ENCODE measurements around the gene ZNF665. TPM values are rescaled to one million over a fixed set of nuclear protein-coding genes. Genes with fewer than 3 reads are reported as not detected.
A peak's percentile ranks its signal among the peaks of the same experiment; 100 is the strongest.
"Not testable (repeated sequence)": the region's sequence is repeated elsewhere in the genome, so short reads cannot be mapped to it uniquely, and the experiment has no call there.

ZNF665 gene
- total and polyA plus RNA-seq, 4 donors = 0.09 to 1.0 (median 0.40) TPM

DNA sequence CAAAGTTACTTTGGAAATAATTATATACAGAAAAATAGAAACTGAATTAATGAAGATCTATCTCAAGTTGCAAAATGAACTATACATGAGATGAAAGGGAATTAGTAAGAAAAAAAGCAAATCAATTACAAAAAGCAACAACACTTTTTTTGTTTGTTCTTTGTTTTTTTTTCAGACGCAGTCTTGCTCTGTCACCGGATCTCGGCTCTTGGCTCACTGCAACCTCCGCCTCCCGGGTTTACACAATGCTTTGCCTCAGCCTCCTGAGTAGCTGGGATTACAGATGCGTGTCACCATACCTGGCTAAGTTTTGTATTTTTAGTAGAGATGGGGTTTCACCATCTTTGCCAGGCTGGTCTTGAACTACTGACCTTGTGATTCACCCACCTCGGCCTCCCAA, 62.7 kb downstream of the ZNF665 start:
- Histone ChIP-seq H3K4me3 (ENCODE audit: low read depth in 1 of 3, low read length in 3 of 3) (no peak overlapping the region), H3K27ac (ENCODE audit: low read depth in 1 of 2, low read length in 2 of 2) (no peak overlapping the region), H3K36me3 (ENCODE audit: control insufficient read depth in 4 of 4, insufficient read depth in 3 of 4, low read depth in 1 of 4, low read length in 3 of 4) (no peaks in the 10 kb centered on the region), H3K9me3 (ENCODE audit: control insufficient read depth in 4 of 4, low read length in 3 of 4) (peaks cover 0 to 11% (median 6%) of the 10 kb centered on the region in 4 donors), H3K27me3 (ENCODE audit: control insufficient read depth in 4 of 4, insufficient read depth in 4 of 4, low read length in 3 of 4) (no peaks in the 10 kb centered on the region), H3K9ac (ENCODE audit: low read depth in 1 of 2, low read length in 2 of 2) (no peak overlapping the region), H3K4me1 (ENCODE audit: control insufficient read depth in 4 of 4, insufficient read depth in 4 of 4, low read length in 3 of 4) (peaks cover 0 to 2% (median 0%) of the 10 kb centered on the region in 4 donors)
- 50% methylated on average over 7 of the region's 7 CpGs for whole genome bisulfite sequencing
- no peak for DNase-seq (ENCODE audit: low spot score)
- TF ChIP-seq YY1 (IDR thresholded peaks at IDR 0.05) (no peak), SP1 (IDR thresholded peaks at IDR 0.05) (no peak), RXRA (IDR thresholded peaks at IDR 0.05) (no peak), HNF4A (conservative IDR thresholded peaks at IDR 0.05) (no peak), FOXA2 (IDR thresholded peaks at IDR 0.05) (no peak), EGR1 (IDR thresholded peaks at IDR 0.05; ENCODE audit: low read depth in 2 of 2) (no peak), FOXA1 (IDR thresholded peaks at IDR 0.05) (no peak), GABPA (IDR thresholded peaks at IDR 0.05 in 1 of 2, conservative IDR thresholded peaks at IDR 0.05 in 1 of 2) (no peak)
- TF ChIP-seq, protein P1, sequence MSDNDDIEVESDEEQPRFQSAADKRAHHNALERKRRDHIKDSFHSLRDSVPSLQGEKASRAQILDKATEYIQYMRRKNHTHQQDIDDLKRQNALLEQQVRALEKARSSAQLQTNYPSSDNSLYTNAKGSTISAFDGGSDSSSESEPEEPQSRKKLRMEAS (IDR thresholded peaks at IDR 0.05) = no peak
- TF ChIP-seq, protein P2, sequence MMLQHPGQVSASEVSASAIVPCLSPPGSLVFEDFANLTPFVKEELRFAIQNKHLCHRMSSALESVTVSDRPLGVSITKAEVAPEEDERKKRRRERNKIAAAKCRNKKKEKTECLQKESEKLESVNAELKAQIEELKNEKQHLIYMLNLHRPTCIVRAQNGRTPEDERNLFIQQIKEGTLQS (IDR thresholded peaks at IDR 0.05) = no peak
- TF ChIP-seq, protein P3, sequence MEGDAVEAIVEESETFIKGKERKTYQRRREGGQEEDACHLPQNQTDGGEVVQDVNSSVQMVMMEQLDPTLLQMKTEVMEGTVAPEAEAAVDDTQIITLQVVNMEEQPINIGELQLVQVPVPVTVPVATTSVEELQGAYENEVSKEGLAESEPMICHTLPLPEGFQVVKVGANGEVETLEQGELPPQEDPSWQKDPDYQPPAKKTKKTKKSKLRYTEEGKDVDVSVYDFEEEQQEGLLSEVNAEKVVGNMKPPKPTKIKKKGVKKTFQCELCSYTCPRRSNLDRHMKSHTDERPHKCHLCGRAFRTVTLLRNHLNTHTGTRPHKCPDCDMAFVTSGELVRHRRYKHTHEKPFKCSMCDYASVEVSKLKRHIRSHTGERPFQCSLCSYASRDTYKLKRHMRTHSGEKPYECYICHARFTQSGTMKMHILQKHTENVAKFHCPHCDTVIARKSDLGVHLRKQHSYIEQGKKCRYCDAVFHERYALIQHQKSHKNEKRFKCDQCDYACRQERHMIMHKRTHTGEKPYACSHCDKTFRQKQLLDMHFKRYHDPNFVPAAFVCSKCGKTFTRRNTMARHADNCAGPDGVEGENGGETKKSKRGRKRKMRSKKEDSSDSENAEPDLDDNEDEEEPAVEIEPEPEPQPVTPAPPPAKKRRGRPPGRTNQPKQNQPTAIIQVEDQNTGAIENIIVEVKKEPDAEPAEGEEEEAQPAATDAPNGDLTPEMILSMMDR (IDR thresholded peaks at IDR 0.05; ENCODE audit: low read depth, low read length, missing input control) = no peak

DNA sequence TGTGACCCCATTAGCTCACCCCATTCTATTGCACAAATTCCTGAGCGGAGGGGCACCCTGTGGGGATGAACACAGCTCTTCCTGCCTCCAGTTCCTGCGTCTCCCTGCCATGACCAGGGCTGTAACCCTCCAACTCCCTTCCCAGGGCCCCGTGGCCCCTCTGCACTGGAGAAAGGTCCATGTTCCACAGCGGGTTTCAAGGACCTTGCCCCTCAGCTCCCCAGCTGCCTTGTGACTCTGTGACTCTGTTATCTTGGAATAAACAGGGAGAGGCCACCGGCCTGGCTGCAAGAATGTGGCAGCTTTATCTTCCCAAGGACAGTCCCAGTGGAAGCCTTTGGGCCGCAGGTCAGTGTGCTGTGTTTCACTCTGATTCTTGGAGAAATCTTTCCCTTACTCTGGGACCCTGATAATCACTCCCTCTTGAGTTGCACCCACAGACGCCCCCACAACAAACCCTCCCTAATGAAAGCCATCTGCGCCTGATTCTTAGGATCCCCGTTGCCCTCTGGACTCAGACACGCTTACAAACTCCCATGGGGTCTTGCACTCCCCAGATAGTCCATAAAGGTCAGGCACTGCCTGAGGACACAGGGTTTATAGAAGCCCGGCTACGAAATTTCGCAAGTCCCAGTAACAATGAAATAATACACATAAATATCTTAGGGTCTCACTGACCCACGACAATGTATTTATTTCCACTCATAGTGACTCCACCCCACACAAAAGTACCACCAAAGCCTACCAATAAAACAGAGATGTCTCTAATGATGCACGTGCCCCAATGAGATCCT, 66.2 kb downstream of the ZNF665 start:
- not testable (repeated sequence) for H3K27ac ChIP-seq (ENCODE audit: low read depth in 1 of 2, low read length in 2 of 2)
- WGBS = 39% methylated on average over 8 of the region's 15 CpGs

DNA sequence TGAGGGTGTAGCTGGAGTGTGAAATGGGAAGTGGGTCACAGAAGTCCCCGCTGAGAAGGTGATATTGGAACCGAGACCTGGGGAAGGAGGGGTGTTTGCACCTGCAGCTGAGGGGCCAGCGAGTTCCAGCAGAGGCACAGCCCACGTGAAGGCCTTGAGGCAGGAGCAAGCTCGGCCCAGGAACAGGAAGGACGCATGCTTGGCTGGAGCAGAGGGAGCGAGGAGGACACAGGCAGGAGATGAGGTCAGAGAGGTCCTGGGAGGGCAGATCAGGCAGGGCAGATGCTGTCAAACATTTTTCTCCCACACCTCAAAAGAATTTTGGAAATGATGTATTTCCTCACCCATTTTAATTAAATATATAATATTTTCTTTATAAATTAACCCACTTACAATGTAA, 69.8 kb downstream of the ZNF665 start:
- H3K27ac ChIP-seq (ENCODE audit: low read depth in 1 of 2, low read length in 2 of 2) = no peak overlapping the region
- H3K4me3 ChIP-seq (ENCODE audit: low read depth in 1 of 3, low read length in 3 of 3) = no peak overlapping the region
- H3K36me3 ChIP-seq (ENCODE audit: control insufficient read depth in 4 of 4, insufficient read depth in 3 of 4, low read depth in 1 of 4, low read length in 3 of 4) = no peaks in the 10 kb centered on the region
- H3K9me3 ChIP-seq (ENCODE audit: control insufficient read depth in 4 of 4, low read length in 3 of 4) = peaks cover 3 to 10% (median 4%) of the 10 kb centered on the region in 4 donors
- no peak for TF ChIP-seq FOXA2 (IDR thresholded peaks at IDR 0.05)
- TF ChIP-seq NR2F2 (IDR thresholded peaks at IDR 0.05) = peak; percentile 52
- no peaks in the 10 kb centered on the region for H3K4me1 ChIP-seq (ENCODE audit: control insufficient read depth in 4 of 4, insufficient read depth in 4 of 4, low read length in 3 of 4)
- WGBS = 84% methylated on average over 7 of the region's 7 CpGs
- no peak for DNase-seq (ENCODE audit: low spot score)
- H3K9ac ChIP-seq (ENCODE audit: low read depth in 1 of 2, low read length in 2 of 2) = no peak overlapping the region
- H3K27me3 ChIP-seq (ENCODE audit: control insufficient read depth in 4 of 4, insufficient read depth in 4 of 4, low read length in 3 of 4) = no peaks in the 10 kb centered on the region

More for the DNA sequence above, 66.2 kb downstream of the ZNF665 start:
- not testable (repeated sequence) for H3K27me3 ChIP-seq (ENCODE audit: control insufficient read depth in 4 of 4, insufficient read depth in 4 of 4, low read length in 3 of 4); H3K9me3 ChIP-seq (ENCODE audit: control insufficient read depth in 4 of 4, low read length in 3 of 4); H3K4me1 ChIP-seq (ENCODE audit: control insufficient read depth in 4 of 4, insufficient read depth in 4 of 4, low read length in 3 of 4); H3K4me3 ChIP-seq (ENCODE audit: low read depth in 1 of 3, low read length in 3 of 3); H3K9ac ChIP-seq (ENCODE audit: low read depth in 1 of 2, low read length in 2 of 2); DNase-seq (ENCODE audit: low spot score); H3K36me3 ChIP-seq (ENCODE audit: control insufficient read depth in 4 of 4, insufficient read depth in 3 of 4, low read depth in 1 of 4, low read length in 3 of 4)

Other genes starting within 250 kb of the ZNF665 start
- gene ZNF816, start 230.5 kb downstream of the ZNF665 start, total RNA-seq = 1 to 10 TPM; 2.1 to 6.5 TPM
- gene ZNF816, start 230.5 kb downstream of the ZNF665 start, polyA plus RNA-seq = 1 to 10 TPM in 1 of 2 donors, under 1 TPM in 1; 0.93 to 1.3 TPM
- gene ERVV-1, start 179.4 kb downstream of the ZNF665 start, total RNA-seq = not detected
- gene ERVV-1, start 179.4 kb downstream of the ZNF665 start, polyA plus RNA-seq = not detected
- not detected for gene ERVV-2, start 148.6 kb downstream of the ZNF665 start, total RNA-seq
- not detected for gene ERVV-2, start 148.6 kb downstream of the ZNF665 start, polyA plus RNA-seq
- gene ZNF160, start 89.9 kb downstream of the ZNF665 start, total RNA-seq = 10 to 100 TPM in 1 of 2 donors, 1 to 10 TPM in 1; 9.2 to 30.1 TPM
- 1 to 10 TPM; 6.3 to 6.7 TPM for gene ZNF160, start 89.9 kb downstream of the ZNF665 start, polyA plus RNA-seq
- gene ZNF415, start 60.4 kb downstream of the ZNF665 start, total RNA-seq = 1 to 10 TPM; 1.3 to 2.4 TPM
- gene ZNF415, start 60.4 kb downstream of the ZNF665 start, polyA plus RNA-seq = 1 to 10 TPM in 1 of 2 donors, under 1 TPM in 1; 0.65 to 1.1 TPM
- gene ZNF347, start 34.3 kb downstream of the ZNF665 start, total RNA-seq = 1 to 10 TPM; 2.9 to 4.8 TPM
- under 1 TPM; 0.55 to 0.83 TPM for gene ZNF347, start 34.3 kb downstream of the ZNF665 start, polyA plus RNA-seq
- gene ZNF677, start 61.5 kb upstream of the ZNF665 start, total RNA-seq = 1 to 10 TPM; 1.8 to 6.8 TPM
- 1 to 10 TPM; 1.0 to 1.1 TPM for gene ZNF677, start 61.5 kb upstream of the ZNF665 start, polyA plus RNA-seq
- not detected for gene VN1R2, start 64.9 kb upstream of the ZNF665 start, total RNA-seq
- not detected for gene VN1R2, start 64.9 kb upstream of the ZNF665 start, polyA plus RNA-seq
- gene VN1R4, start 74.4 kb upstream of the ZNF665 start, total RNA-seq = not detected
- not detected for gene VN1R4, start 74.4 kb upstream of the ZNF665 start, polyA plus RNA-seq
- 1 to 10 TPM; 2.3 to 5.8 TPM for gene ZNF845, start 140.4 kb upstream of the ZNF665 start, total RNA-seq
- under 1 TPM; 0.68 to 0.74 TPM for gene ZNF845, start 140.4 kb upstream of the ZNF665 start, polyA plus RNA-seq
- 1 to 10 TPM; 1.7 to 5.2 TPM for gene ZNF525, start 172.3 kb upstream of the ZNF665 start, total RNA-seq
- gene ZNF525, start 172.3 kb upstream of the ZNF665 start, polyA plus RNA-seq = 1 to 10 TPM; 1.1 to 1.2 TPM
- gene ZNF765, start 201.8 kb upstream of the ZNF665 start, total RNA-seq = 1 to 10 TPM; 8.0 to 8.5 TPM
- 1 to 10 TPM; 1.3 to 2.4 TPM for gene ZNF765, start 201.8 kb upstream of the ZNF665 start, polyA plus RNA-seq
- 1 to 10 TPM; 6.2 to 6.3 TPM for gene ZNF761, start 238.6 kb upstream of the ZNF665 start, total RNA-seq
- gene ZNF761, start 238.6 kb upstream of the ZNF665 start, polyA plus RNA-seq = 1 to 10 TPM; 2.7 to 4.0 TPM

Measured in liver (tissue), 9 donors.